ENCODE data around the gene SPATA25.
"Not testable (repeated sequence)": the region's sequence is repeated elsewhere in the genome, so short reads cannot be mapped to it uniquely, and the experiment has no call there.

Gene SPATA25

GRCh38 chr20:45882469-45883099 is 4.8 kb downstream of the SPATA25 start:
- in situ Hi-C loops (cut with HindIII; ENCODE audit: low pct_unique_long_range_greater_than_20kb, low sequenced_read_pairs): no loop called here
- no peak for TF ChIP-seq JUND (IDR thresholded peaks at IDR 0.05; ENCODE audit: low read depth)
- DNase-seq (ENCODE audit: low read depth in 1 of 2, low spot score in 1 of 2): no peak

GRCh38 chr20:45880988-45881788 is 6.2 kb downstream of the SPATA25 start, which contains the start of gene ZSWIM1:
TSS of gene ZSWIM1 (plus strand) at chr20:45881227. CDS start at chr20:45882593, 1,366 bp downstream.
- in situ Hi-C loops (cut with HindIII; ENCODE audit: low pct_unique_long_range_greater_than_20kb, low sequenced_read_pairs): no loop called here
- no peak for TF ChIP-seq JUND (IDR thresholded peaks at IDR 0.05; ENCODE audit: low read depth)
- DNase-seq (ENCODE audit: low read depth in 1 of 2, low spot score in 1 of 2): peak; percentile 99 to 100

- no peak for TF ChIP-seq JUND (IDR thresholded peaks at IDR 0.05; ENCODE audit: low read depth)
- DNase-seq (ENCODE audit: low read depth in 1 of 2, low spot score in 1 of 2): no peak
Measured at GRCh38 chr20:45878076-45878761, 9.2 kb downstream of the SPATA25 start.

GRCh38 chr20:45874576-45874975 is 12.8 kb downstream of the SPATA25 start:
- in situ Hi-C loops (cut with HindIII; ENCODE audit: low pct_unique_long_range_greater_than_20kb, low sequenced_read_pairs): no loop called here
- peak in 1 of 2 experiments; percentile 84 for DNase-seq (ENCODE audit: low read depth in 1 of 2, low spot score in 1 of 2)
- no peak for TF ChIP-seq JUND (IDR thresholded peaks at IDR 0.05; ENCODE audit: low read depth)

More at GRCh38 chr20:45878076-45878761, 9.2 kb downstream of the SPATA25 start:
- in situ Hi-C loops (cut with HindIII; ENCODE audit: low pct_unique_long_range_greater_than_20kb, low sequenced_read_pairs): no loop called here

- in situ Hi-C loops (cut with HindIII; ENCODE audit: low pct_unique_long_range_greater_than_20kb, low sequenced_read_pairs); DNase-seq (ENCODE audit: low read depth in 1 of 2, low spot score in 1 of 2): not testable (repeated sequence)
Measured at GRCh38 chr20:45874104-45874481, 13.3 kb downstream of the SPATA25 start.

- in situ Hi-C loops (cut with HindIII; ENCODE audit: low pct_unique_long_range_greater_than_20kb, low sequenced_read_pairs): no loop called here
- peak in 1 of 2 experiments; percentile 62 for DNase-seq (ENCODE audit: low read depth in 1 of 2, low spot score in 1 of 2)
- no peak; the same call in 1 of the 2 replicates for TF ChIP-seq JUND (IDR thresholded peaks at IDR 0.05; ENCODE audit: low read depth)
Measured at GRCh38 chr20:45873409-45874103, 13.9 kb downstream of the SPATA25 start.

GRCh38 chr20:45872626-45873025 is 14.8 kb downstream of the SPATA25 start:
- peak; percentile 66 to 99 for DNase-seq (ENCODE audit: low read depth in 1 of 2, low spot score in 1 of 2)
- TF ChIP-seq JUND (IDR thresholded peaks at IDR 0.05; ENCODE audit: low read depth): no peak; the same call in 1 of the 2 replicates
- in situ Hi-C loops (cut with HindIII; ENCODE audit: low pct_unique_long_range_greater_than_20kb, low sequenced_read_pairs): no loop called here

GRCh38 chr20:45867819-45868176 is 19.6 kb downstream of the SPATA25 start:
- in situ Hi-C loops (cut with HindIII; ENCODE audit: low pct_unique_long_range_greater_than_20kb, low sequenced_read_pairs): no loop called here
- no peak for DNase-seq (ENCODE audit: low read depth in 1 of 2, low spot score in 1 of 2)
- peak; percentile 54; the same call in 1 of the 2 replicates for TF ChIP-seq JUND (IDR thresholded peaks at IDR 0.05; ENCODE audit: low read depth)

GRCh38 chr20:45867136-45867818 is 20.1 kb downstream of the SPATA25 start:
- in situ Hi-C loops (cut with HindIII; ENCODE audit: low pct_unique_long_range_greater_than_20kb, low sequenced_read_pairs): no loop called here
- no peak for DNase-seq (ENCODE audit: low read depth in 1 of 2, low spot score in 1 of 2)
- TF ChIP-seq JUND (IDR thresholded peaks at IDR 0.05; ENCODE audit: low read depth): no peak

- in situ Hi-C loops (cut with HindIII; ENCODE audit: low pct_unique_long_range_greater_than_20kb, low sequenced_read_pairs): no loop called here
- no peak for TF ChIP-seq JUND (IDR thresholded peaks at IDR 0.05; ENCODE audit: low read depth)
- DNase-seq (ENCODE audit: low read depth in 1 of 2, low spot score in 1 of 2): no peak
Measured at GRCh38 chr20:45866454-45866853, 21.0 kb downstream of the SPATA25 start.

- in situ Hi-C loops (cut with HindIII; ENCODE audit: low pct_unique_long_range_greater_than_20kb, low sequenced_read_pairs): no loop called here
- TF ChIP-seq JUND (IDR thresholded peaks at IDR 0.05; ENCODE audit: low read depth): no peak
- no peak for DNase-seq (ENCODE audit: low read depth in 1 of 2, low spot score in 1 of 2)
Measured at GRCh38 chr20:45863543-45864470, 23.6 kb downstream of the SPATA25 start.

All from T47D (cell line).